H1 (cell line): ENCODE measurements around the gene GRIA1. TPM values are rescaled to one million over a fixed set of nuclear protein-coding genes. Genes with fewer than 3 reads are reported as not detected.

ENCODE experiments used
- CTCF ChIA-PET: fragments of 300-600 bp; sonication (Branson Sonifier 250); formaldehyde crosslinking; loops from one replicate; lab custom pipeline; 2021; ENCODE audit not compliant: partially characterized antibody; lab: Charles Lee
- POLR2A ChIA-PET: fragments of 300-600 bp; sonication (Branson Sonifier 250); formaldehyde crosslinking; loops from one replicate; lab custom pipeline; 2021; ENCODE audit warnings: inconsistent platforms; ENCODE audit not compliant: partially characterized antibody; lab: Charles Lee
- DNase-seq, 2 experiments: peaks; one replicate each; pipeline versions ENCODE4 v3.0.0 to v3.0.0-alpha.2; 2010 to 2022; ENCODE audit warnings: low spot score in 2 of 2, low read depth in 1 of 2, mixed read lengths in 1 of 2
- FAIRE-seq: peaks from 2 replicates; lab custom pipeline; 2011; peaks lifted over from hg19 to GRCh38; lab: Jason Lieb, UNC
- H2AFZ ChIP-seq: 2 replicates; pipeline ENCODE4 v1.8.1; 2012; ENCODE audit warnings: low read length, inconsistent platforms
- H2AK5ac ChIP-seq: 2 replicates; pipeline ENCODE4 v1.6.1; 2013; ENCODE audit warnings: low read depth, low read length
- H2BK120ac ChIP-seq: replicated peaks from 2 replicates; pipeline ENCODE3; 2013; ENCODE audit warnings: low read depth, low read length, inconsistent platforms
- H2BK12ac ChIP-seq: 2 replicates; pipeline ENCODE4 v1.6.1; 2013; ENCODE audit warnings: low read depth, low read length
- H2BK15ac ChIP-seq: 2 replicates; pipeline ENCODE4 v1.6.1; 2013; ENCODE audit warnings: low read length
- H2BK20ac ChIP-seq: 2 replicates; pipeline ENCODE4 v1.6.1; 2013; ENCODE audit warnings: low read length
- H2BK5ac ChIP-seq: 2 replicates; pipeline ENCODE4 v1.6.1; 2013; ENCODE audit warnings: low read depth, low read length
- H3K14ac ChIP-seq: 2 replicates; pipeline ENCODE4 v1.6.1; 2013; ENCODE audit warnings: inconsistent platforms; ENCODE audit not compliant: insufficient read length
- H3K18ac ChIP-seq: 2 replicates; pipeline ENCODE4 v1.6.1; 2013; ENCODE audit warnings: low read length; ENCODE audit errors: extremely low read depth
- H3K23ac ChIP-seq: 2 replicates; pipeline ENCODE4 v1.6.1; 2013; ENCODE audit warnings: inconsistent platforms; ENCODE audit not compliant: insufficient read length
- H3K23me2 ChIP-seq: 2 replicates; pipeline ENCODE4 v1.6.1; 2013; ENCODE audit warnings: low read depth, low read length
- H3K27ac ChIP-seq: 2 replicates; pipeline ENCODE4 v1.6.1; 2011; ENCODE audit warnings: low read depth, low read length, inconsistent platforms
- H3K27me3 ChIP-seq, 4 experiments: replicated peaks in 1 of 4; 1 replicate in 1 of 4; 2 replicates in 3 of 4; pipeline versions ENCODE4 v1.6.1 to v1.8.1; 2011 to 2013; ENCODE audit warnings: low read length in 3 of 4, mild to moderate bottlenecking in 3 of 4, inconsistent platforms in 2 of 4, mixed read lengths in 2 of 4, moderate library complexity in 1 of 4; ENCODE audit not compliant: control insufficient read depth in 3 of 4, insufficient read depth in 3 of 4; ENCODE audit errors: extremely low read depth in 1 of 4
- H3K36me3 ChIP-seq, 4 experiments: 2 replicates each; pipeline versions ENCODE4 v1.6.1 to v1.8.1; 2011 to 2013; ENCODE audit warnings: mild to moderate bottlenecking in 4 of 4, low read length in 3 of 4, moderate library complexity in 2 of 4, control low read depth in 1 of 4, inconsistent platforms in 1 of 4; ENCODE audit not compliant: insufficient read depth in 4 of 4, control insufficient read depth in 2 of 4
- H3K4ac ChIP-seq: replicated peaks from 2 replicates; pipeline ENCODE3; 2013; ENCODE audit warnings: low read length, low read depth, mixed read lengths, inconsistent platforms; ENCODE audit not compliant: insufficient read length
- H3K4me1 ChIP-seq, 4 experiments: replicated peaks in 1 of 4; 1 replicate in 1 of 4; 2 replicates in 3 of 4; pipeline versions ENCODE4 v1.6.1 to v1.8.1; 2011 to 2013; ENCODE audit warnings: low read length in 3 of 4, inconsistent platforms in 2 of 4, mixed read lengths in 1 of 4; ENCODE audit not compliant: insufficient read depth in 4 of 4, control insufficient read depth in 3 of 4
- H3K4me2 ChIP-seq, 2 experiments: 2 replicates each; pipeline versions ENCODE4 v1.6.1 to v1.8.1; 2011 to 2013; ENCODE audit warnings: low read depth in 2 of 2, low read length in 2 of 2, control low read depth in 1 of 2, inconsistent platforms in 1 of 2, mild to moderate bottlenecking in 1 of 2; ENCODE audit not compliant: insufficient read depth in 1 of 2
- H3K4me3 ChIP-seq, 4 experiments: fragments of 200-600, 300-600 bp in 1 of 4; sonication (generic), shearing (Covaris generic), sonication (Bioruptor Twin) in 1 of 4; 2 replicates each; pipeline versions ENCODE4 v1.5.1 to v1.8.1; 2011 to 2016; ENCODE audit warnings: low read length in 4 of 4, low read depth in 3 of 4, control low read depth in 2 of 4, inconsistent platforms in 2 of 4, mild to moderate bottlenecking in 2 of 4, mixed read lengths in 1 of 4, moderate library complexity in 1 of 4; ENCODE audit not compliant: insufficient read depth in 2 of 4; ENCODE audit errors: extremely low read depth in 1 of 4
- H3K56ac ChIP-seq: replicated peaks from 2 replicates; pipeline ENCODE3; 2013; ENCODE audit warnings: low read depth, mild to moderate bottlenecking, mixed read lengths, low read length, inconsistent platforms; ENCODE audit not compliant: insufficient read length
- H3K79me1 ChIP-seq: 2 replicates; pipeline ENCODE4 v1.6.1; 2013; ENCODE audit warnings: low read depth, low read length, control low read depth
- H3K79me2 ChIP-seq, 2 experiments: 2 replicates each; pipeline versions ENCODE4 v1.6.1 to v1.8.1; 2012 to 2013; ENCODE audit warnings: low read length in 2 of 2, mild to moderate bottlenecking in 2 of 2, inconsistent platforms in 1 of 2; ENCODE audit not compliant: insufficient read depth in 2 of 2, control insufficient read depth in 1 of 2
- H3K9ac ChIP-seq, 4 experiments: replicated peaks in 1 of 4; 1 replicate in 1 of 4; 2 replicates in 3 of 4; pipeline versions ENCODE4 v1.6.1 to v1.8.1; 2011 to 2013; ENCODE audit warnings: low read depth in 3 of 4, low read length in 3 of 4, control low read depth in 2 of 4, mild to moderate bottlenecking in 2 of 4, moderate library complexity in 2 of 4, inconsistent platforms in 1 of 4; ENCODE audit errors: extremely low read depth in 1 of 4
- H3K9me3 ChIP-seq, 2 experiments: 2 replicates each; pipeline versions ENCODE4 v1.6.1 to v1.8.1; 2012 to 2013; ENCODE audit warnings: mild to moderate bottlenecking in 2 of 2, moderate library complexity in 2 of 2, control low read depth in 1 of 2, inconsistent platforms in 1 of 2, low read depth in 1 of 2, low read length in 1 of 2, mixed read lengths in 1 of 2; ENCODE audit not compliant: insufficient read depth in 2 of 2
- H4K20me1 ChIP-seq, 2 experiments: replicated peaks in 1 of 2; 2 replicates each; pipeline versions ENCODE3 to v1.8.1; 2011 to 2013; ENCODE audit warnings: inconsistent platforms in 2 of 2, low read length in 2 of 2, mild to moderate bottlenecking in 1 of 2; ENCODE audit not compliant: insufficient read depth in 2 of 2, control insufficient read depth in 1 of 2
- H4K5ac ChIP-seq: 2 replicates; pipeline ENCODE4 v1.6.1; 2013; ENCODE audit warnings: low read length, low read depth, mixed read lengths, inconsistent platforms; ENCODE audit not compliant: insufficient read length
- H4K8ac ChIP-seq: 2 replicates; pipeline ENCODE4 v1.8.0; 2013; ENCODE audit warnings: mild to moderate bottlenecking, moderate library complexity, low read length, inconsistent platforms; ENCODE audit not compliant: insufficient read depth; ENCODE audit errors: extremely low read depth
- H4K91ac ChIP-seq: replicated peaks from 2 replicates; pipeline ENCODE3; 2013; ENCODE audit warnings: low read length, mixed read lengths, inconsistent platforms; ENCODE audit not compliant: insufficient read length
- ATF2 ChIP-seq: IDR thresholded peaks from 2 replicates; pipeline ENCODE4 v1.6.1; 2012; ENCODE audit warnings: low read length, inconsistent platforms
- JUND ChIP-seq: IDR thresholded peaks from 2 replicates; pipeline ENCODE4 v1.6.1; 2011; ENCODE audit warnings: mild to moderate bottlenecking, improper control_type of control experiment, low read length
- NRF1 ChIP-seq: IDR thresholded peaks from 2 replicates; pipeline ENCODE4 v1.6.1; 2011; ENCODE audit warnings: mild to moderate bottlenecking, low read depth, low read length, improper control_type of control experiment
- POLR2AphosphoS5 ChIP-seq: IDR thresholded peaks from 2 replicates; pipeline ENCODE4 v1.6.1; 2011; ENCODE audit warnings: low read depth, low read length
- RXRA ChIP-seq: IDR thresholded peaks from 2 replicates; pipeline ENCODE4 v1.6.1; 2011; ENCODE audit warnings: low read depth, mild to moderate bottlenecking, low read length, moderate library complexity; ENCODE audit not compliant: insufficient read depth
- SAP30 ChIP-seq: fragments of 300-600 bp; sonication (generic); IDR thresholded peaks from 2 replicates; pipeline ENCODE4 v1.7.1; 2012; ENCODE audit warnings: low read length, moderate library complexity, mild to moderate bottlenecking, inconsistent platforms; ENCODE audit not compliant: insufficient read depth, insufficient replicate concordance
- SIN3A ChIP-seq, 2 experiments: IDR thresholded peaks in 1 of 2; conservative IDR thresholded peaks in 1 of 2; 2 replicates each; pipeline ENCODE4 v1.6.1; 2011 to 2012; ENCODE audit warnings: low read length in 2 of 2, improper control_type of control experiment in 1 of 2, low read depth in 1 of 2, mild to moderate bottlenecking in 1 of 2
- SP4 ChIP-seq: IDR thresholded peaks from 2 replicates; pipeline ENCODE4 v1.6.1; 2012; ENCODE audit warnings: low read length, inconsistent platforms
- TAF7 ChIP-seq: optimal IDR thresholded peaks from 2 replicates; pipeline ENCODE3; 2011; ENCODE audit warnings: low read depth, mild to moderate bottlenecking, inconsistent platforms, low read length, moderate library complexity, borderline replicate concordance
- ZNF274 ChIP-seq: IDR thresholded peaks from 2 replicates; pipeline ENCODE4 v1.7.0; 2012; ENCODE audit warnings: low read length, borderline replicate concordance; ENCODE audit errors: extremely low read depth
- WGBS, 2 experiments: shearing (Covaris generic) in 1 of 2; methylation state at CpG; one replicate each; pipeline versions ENCODE4 v1.1.6 to v1.1.7; 2013 to 2015; ENCODE audit warnings: low lambda C conversion rate in 2 of 2, mixed read lengths in 2 of 2, inconsistent platforms in 1 of 2, low coverage in 1 of 2, missing lambda C conversion rate in 1 of 2; ENCODE audit not compliant: insufficient replicate concordance in 2 of 2, insufficient coverage in 1 of 2, insufficient read length in 1 of 2; ENCODE audit errors: extremely low coverage in 1 of 2, missing lambda C conversion rate in 1 of 2; 5-methylcytosine and 5-hydroxymethylcytosine counted together
- polyA plus RNA-seq, 7 experiments: library from polyadenylated mRNA; depleted of rRNA in 3 of 7; stranded (reverse) in 5 of 7; unstranded in 2 of 7; fragments of >200 nt in 5 of 7; fragments of 200-250 nt in 2 of 7; gene quantifications; 1 replicate in 5 of 7; 2 replicates in 1 of 7; 4 replicates in 1 of 7; pipeline versions ENCODE4 v1.2.1 to v1.2.3, GENCODE V29; 2011 to 2013; ENCODE audit warnings: missing spikeins in 2 of 7, mixed read lengths in 2 of 7
- total RNA-seq: library from RNA; stranded (reverse); fragmentation: NEBNext Ultra II Directional; extraction: Animal tissue kit (Norgen Biotek cat#: 25700); gene quantifications from 2 replicates; pipeline ENCODE4 v1.2.1, GENCODE V29; 2021
- TF ChIP-seq, protein P1 (sequence below): IDR thresholded peaks from 2 replicates; pipeline ENCODE4 v1.6.1; 2011; ENCODE audit warnings: low read length, improper control_type of control experiment

GRIA1 gene
- total and polyA plus RNA-seq, 2 of the 8 experiments (the other 6 are each of a cell fraction or from before 2014, with no cell fraction given) = 0.97 to 2.5 TPM

GRCh38 chr5:153718713-153719112, 228.2 kb downstream of the GRIA1 start:
- ChIA-PET POLR2A (no interaction called here), CTCF (interaction anchor here (0.5 to 1.2 kb wide), 3 partner anchors 40 to 1394 kb away, joined by 3 to 6 read pairs (median 3); no protein-coding TSS in a partner anchor)
- WGBS, 2 experiments = 86% methylated on average over 1 of the region's 1 CpG; no CpG with 5 or more reads in 1 of the 2 experiments
- TF ChIP-seq POLR2AphosphoS5 (no peak), JUND (no peak), SIN3A (conservative IDR thresholded peaks at IDR 0.05 in 1 of 2, IDR thresholded peaks at IDR 0.05 in 1 of 2; ENCODE audit: low read depth in 1 of 2, low read length in 2 of 2) (no peak), SAP30 (no peak), NRF1 (no peak), SP4 (no peak), ATF2 (no peak), RXRA (no peak), TAF7 (no peak), ZNF274 (no peak)
- TF ChIP-seq, protein P1, sequence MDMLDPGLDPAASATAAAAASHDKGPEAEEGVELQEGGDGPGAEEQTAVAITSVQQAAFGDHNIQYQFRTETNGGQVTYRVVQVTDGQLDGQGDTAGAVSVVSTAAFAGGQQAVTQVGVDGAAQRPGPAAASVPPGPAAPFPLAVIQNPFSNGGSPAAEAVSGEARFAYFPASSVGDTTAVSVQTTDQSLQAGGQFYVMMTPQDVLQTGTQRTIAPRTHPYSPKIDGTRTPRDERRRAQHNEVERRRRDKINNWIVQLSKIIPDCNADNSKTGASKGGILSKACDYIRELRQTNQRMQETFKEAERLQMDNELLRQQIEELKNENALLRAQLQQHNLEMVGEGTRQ = no peak

More at GRCh38 chr5:153718713-153719112, 228.2 kb downstream of the GRIA1 start:
- H3K4me3 ChIP-seq = no peak overlapping the region
- no peaks in the 10 kb centered on the region for H4K20me1 ChIP-seq
- peaks cover 9% of the 10 kb centered on the region in 2 experiments; a peak in 3 of 4 replicates for H3K9me3 ChIP-seq
- H3K79me1 ChIP-seq = no peaks in the 10 kb centered on the region
- no peaks in the 10 kb centered on the region for H3K27me3 ChIP-seq
- H3K56ac ChIP-seq = no peak overlapping the region
- H3K18ac ChIP-seq = no peak overlapping the region
- no peak overlapping the region for H4K91ac ChIP-seq
- H3K4me1 ChIP-seq = no peaks in the 10 kb centered on the region
- no peak overlapping the region for H3K27ac ChIP-seq
- H2AFZ ChIP-seq = no peak overlapping the region
- H3K23me2 ChIP-seq = no peaks in the 10 kb centered on the region
- H2BK120ac ChIP-seq = no peak overlapping the region
- H4K8ac ChIP-seq = no peak overlapping the region
- peaks cover 0 to 2% (median 0%) of the 10 kb centered on the region in 4 experiments; a peak in 1 of 8 replicates for H3K36me3 ChIP-seq
- H3K23ac ChIP-seq = no peak overlapping the region
- no peaks in the 10 kb centered on the region for H3K79me2 ChIP-seq
- no peak overlapping the region for H3K4me2 ChIP-seq
- FAIRE-seq (no peak), DNase-seq (no peak)
- no peak overlapping the region for H4K5ac ChIP-seq
- H2BK15ac ChIP-seq = no peak overlapping the region
- H2BK12ac ChIP-seq = no peak overlapping the region
- no peak overlapping the region for H3K9ac ChIP-seq
- no peak overlapping the region for H3K4ac ChIP-seq
- no peak overlapping the region for H2AK5ac ChIP-seq
- no peak overlapping the region for H2BK20ac ChIP-seq
- H2BK5ac ChIP-seq = no peak overlapping the region
- no peak overlapping the region for H3K14ac ChIP-seq
